Measurements from ENCODE around the gene RAB35.

DNA sequence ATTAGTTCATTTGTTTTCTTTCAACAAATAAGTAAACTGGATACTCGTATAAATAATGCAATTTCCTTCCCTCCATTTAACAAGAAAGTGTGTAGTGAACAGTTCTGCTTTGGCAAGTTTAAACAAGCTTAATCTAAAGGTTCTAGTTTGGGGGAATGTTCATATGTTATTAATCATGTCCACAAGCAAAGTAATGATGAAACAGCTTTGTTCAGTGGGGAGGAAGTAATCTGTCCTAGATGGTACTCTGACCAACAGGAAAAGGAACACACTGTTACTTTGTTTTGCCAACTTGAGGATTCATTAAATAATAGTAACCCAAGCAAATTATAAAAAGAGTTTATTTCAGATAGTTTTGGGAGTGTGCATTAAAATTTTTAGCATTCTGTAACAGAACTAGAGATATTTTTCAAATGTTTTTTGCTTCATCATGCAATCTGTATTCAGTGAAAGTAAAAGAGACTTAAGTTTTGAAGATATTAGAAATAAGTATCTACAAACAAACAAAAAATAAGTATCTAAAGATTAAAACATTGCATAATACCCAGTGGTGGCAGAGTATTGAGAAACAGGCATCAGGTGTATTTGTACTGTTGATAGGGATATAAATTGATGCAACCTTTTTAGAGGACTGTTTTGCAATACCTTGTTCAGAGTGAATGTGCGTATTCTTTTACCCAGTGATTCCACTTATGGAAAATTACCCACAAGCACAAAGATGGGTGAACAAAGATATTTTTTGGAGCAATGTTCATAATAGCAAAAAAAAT, 61.1 kb downstream of the RAB35 start:
- TF ChIP-seq, protein P1, sequence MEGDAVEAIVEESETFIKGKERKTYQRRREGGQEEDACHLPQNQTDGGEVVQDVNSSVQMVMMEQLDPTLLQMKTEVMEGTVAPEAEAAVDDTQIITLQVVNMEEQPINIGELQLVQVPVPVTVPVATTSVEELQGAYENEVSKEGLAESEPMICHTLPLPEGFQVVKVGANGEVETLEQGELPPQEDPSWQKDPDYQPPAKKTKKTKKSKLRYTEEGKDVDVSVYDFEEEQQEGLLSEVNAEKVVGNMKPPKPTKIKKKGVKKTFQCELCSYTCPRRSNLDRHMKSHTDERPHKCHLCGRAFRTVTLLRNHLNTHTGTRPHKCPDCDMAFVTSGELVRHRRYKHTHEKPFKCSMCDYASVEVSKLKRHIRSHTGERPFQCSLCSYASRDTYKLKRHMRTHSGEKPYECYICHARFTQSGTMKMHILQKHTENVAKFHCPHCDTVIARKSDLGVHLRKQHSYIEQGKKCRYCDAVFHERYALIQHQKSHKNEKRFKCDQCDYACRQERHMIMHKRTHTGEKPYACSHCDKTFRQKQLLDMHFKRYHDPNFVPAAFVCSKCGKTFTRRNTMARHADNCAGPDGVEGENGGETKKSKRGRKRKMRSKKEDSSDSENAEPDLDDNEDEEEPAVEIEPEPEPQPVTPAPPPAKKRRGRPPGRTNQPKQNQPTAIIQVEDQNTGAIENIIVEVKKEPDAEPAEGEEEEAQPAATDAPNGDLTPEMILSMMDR (IDR thresholded peaks at IDR 0.05), result no peak
- no peak for TF ChIP-seq POLR2A (IDR thresholded peaks at IDR 0.05)
